Mammary epithelial cell (primary cell): ENCODE results near the gene CD28.

Source experiments
- CTCF ChIP-seq, 2 donors: IDR thresholded peaks in 1 of 2; conservative IDR thresholded peaks in 1 of 2; 2 replicates each; pipeline ENCODE4 v1.5.1; 2011 to 2012; ENCODE audit warnings: inconsistent platforms in 2 of 2, low read length in 2 of 2, mild to moderate bottlenecking in 2 of 2, control low read depth in 1 of 2, low read depth in 1 of 2; ENCODE audit not compliant: insufficient read depth in 1 of 2; ENCODE audit errors: extremely low read depth in 1 of 2
- EZH2 ChIP-seq: IDR thresholded peaks from 2 replicates; pipeline ENCODE4 v1.6.1; 2012; ENCODE audit warnings: low read length, inconsistent platforms, borderline replicate concordance

- TF ChIP-seq CTCF (conservative IDR thresholded peaks at IDR 0.05 in 1 of 2, IDR thresholded peaks at IDR 0.05 in 1 of 2; ENCODE audit: extremely low read depth in 1 of 2, insufficient read depth in 1 of 2, low read depth in 1 of 2, low read length in 2 of 2) (no peak), EZH2 (no peak)
Observed at GRCh38 chr2:203669820-203670219, 36.6 kb upstream of the CD28 start.
